CD4-positive, alpha-beta T cell treated with Interleukin-2 at 100 ng/mL for 4 hours (primary cell): ENCODE results near the gene IL26.

ENCODE experiments used
- DNase-seq: peaks from one replicate; pipeline ENCODE4 v3.0.0-alpha.2; 2020; ENCODE audit warnings: low spot score

The IL26 gene

DNA sequence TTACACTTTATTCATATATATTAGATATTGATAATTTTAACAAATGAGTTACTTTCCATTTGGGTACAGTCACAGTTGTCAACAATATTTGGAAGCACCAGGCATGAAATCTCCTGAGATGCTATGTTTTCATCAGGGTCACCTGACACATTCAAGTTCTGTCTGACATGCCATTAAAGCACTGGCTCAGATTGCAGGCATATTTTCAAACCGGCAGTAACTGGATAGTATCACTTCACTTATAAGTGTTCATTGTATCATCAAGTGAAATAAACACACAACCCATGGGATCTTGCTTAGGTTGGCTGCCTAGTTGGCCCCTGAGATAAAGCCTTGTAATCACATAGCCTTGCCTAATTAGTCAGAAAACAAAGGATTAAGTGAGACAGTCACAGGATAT lies 70.8 kb downstream of the IL26 start:
- DNase-seq: no peak
